Stimulated activated CD4-positive, alpha-beta T cell treated with anti-CD3 and anti-CD28 coated beads, Interleukin-1b, Interleukin-23, amount 100 ng/mL, for 48 hours (primary cell): Measurements from ENCODE around the gene AP3M1.

Experiments used
- DNase-seq: peaks from one replicate; pipeline ENCODE4 v3.0.0-alpha.2; 2020

AP3M1 gene

DNA sequence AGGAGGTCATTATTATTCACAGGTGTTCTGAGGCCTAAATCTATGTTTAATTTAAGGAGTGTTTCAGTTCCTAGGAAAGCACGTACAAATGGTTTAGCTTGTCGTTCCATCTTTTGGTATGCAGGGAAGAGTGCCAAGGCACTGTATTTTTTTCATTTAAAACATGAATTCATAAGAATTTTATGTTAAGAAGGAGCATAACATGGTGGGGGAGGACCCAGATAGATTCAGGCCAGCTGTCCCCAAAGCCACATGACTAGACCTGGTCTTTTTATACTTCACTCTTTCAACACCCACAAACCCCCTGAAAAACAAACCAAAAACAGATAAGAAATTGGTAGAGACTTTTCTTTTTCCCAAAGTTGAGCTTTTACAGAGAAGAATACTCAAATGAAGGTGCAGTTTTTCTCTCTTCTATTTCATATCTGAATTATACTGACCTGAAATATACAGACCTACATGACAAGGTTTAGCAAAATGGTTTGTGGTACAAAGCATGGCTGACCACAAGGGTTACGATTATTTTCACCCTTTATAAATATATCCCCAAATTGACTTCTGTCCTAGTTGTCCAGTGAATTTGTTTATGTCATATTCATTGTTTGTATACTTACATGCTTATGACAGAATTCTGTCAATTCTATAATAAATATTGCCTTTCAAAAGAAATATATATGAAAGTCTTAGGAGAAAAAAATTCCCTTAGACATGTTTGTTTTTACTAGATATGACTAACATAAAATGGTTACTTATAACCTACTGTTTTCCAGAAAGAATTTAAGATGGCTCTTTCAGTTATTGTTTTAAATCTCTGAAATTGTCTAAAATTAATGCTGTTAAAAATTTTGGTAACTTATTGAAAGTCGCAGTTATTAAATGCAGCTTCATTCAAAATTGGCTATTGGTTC lies 71.3 kb downstream of the AP3M1 start:
- DNase-seq: no peak

GRCh38 chr10:74078037-74078436 lies 72.6 kb downstream of the AP3M1 start:
- DNase-seq: peak; percentile 64

DNA sequence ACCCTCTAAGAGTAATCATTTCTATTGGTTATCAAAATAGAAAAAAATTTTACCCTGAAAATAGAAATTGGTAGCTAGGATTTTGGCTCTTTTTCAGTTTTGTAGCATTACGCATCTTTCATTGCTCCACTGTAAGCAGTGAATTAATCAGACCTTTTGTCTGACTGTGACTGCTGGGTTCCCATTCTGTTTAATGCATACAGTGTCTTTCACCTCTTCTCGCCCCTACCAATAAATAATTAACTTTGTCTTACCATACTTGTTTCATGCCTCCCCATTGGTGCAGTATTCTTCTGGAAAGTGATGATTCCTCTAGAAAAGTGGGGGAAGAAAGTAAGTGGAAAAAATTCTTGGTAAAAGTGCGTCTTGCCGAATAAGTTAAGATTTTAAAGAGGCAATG lies 73.2 kb downstream of the AP3M1 start:
- no peak for DNase-seq

DNA sequence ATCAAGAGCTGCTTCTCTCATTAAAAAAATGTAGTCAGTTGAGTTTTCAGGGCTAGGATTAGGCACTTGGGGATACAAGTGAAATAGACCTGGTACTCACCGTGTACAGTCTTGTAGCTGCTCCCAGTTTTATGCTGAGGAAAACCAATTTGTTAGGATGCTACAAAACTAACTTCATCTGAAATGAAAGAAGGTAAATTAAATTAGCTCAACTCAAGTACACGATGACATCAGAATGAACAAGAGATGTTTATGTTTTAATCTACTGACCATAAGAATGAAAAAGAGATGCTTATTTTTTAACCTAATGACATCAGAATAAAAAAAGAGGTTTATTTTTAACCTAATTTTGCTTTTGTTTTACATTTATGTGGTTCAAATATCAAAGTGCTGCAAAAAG lies 73.7 kb downstream of the AP3M1 start:
- no peak for DNase-seq

- DNase-seq: no peak
Measured at GRCh38 chr10:74075906-74076305, 74.7 kb downstream of the AP3M1 start.

DNA sequence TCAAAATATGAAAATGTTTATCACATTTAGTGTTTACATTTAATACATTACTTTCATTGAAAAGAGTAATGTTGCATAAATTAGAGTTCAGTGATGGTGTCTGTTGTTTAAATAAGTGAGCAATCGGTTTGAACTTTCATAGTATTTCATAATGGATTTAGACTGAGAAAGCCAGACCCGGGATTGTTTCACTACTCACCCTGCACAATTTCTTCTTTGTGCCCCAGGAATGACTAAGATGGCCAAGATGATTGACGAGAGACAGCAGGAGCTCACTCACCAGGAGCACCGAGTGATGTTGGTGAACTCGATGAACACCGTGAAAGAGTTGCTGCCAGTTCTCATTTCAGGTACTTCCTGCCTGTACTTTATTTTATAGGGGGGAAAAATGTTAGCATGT lies 78.1 kb downstream of the AP3M1 start:
- DNase-seq: no peak

DNA sequence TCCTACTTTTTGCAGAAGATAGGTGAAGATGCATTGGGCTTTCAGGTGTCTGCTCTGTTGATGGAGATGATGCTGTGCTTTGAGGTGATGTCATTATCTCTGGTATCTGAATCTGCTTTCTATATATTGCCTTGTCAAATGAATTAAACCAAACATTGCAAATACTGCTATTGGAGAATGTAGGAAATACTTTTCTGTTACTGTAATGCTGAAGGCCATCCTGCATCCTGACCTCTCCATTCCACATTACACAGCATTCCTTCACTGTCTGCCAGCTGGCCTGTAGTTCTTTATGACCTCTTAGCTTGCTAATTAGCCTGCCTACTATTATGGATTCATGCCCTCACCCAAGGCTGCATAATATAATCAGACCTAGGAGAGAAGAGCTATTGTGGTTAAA lies 79.5 kb downstream of the AP3M1 start:
- DNase-seq: no peak
